HG02798 (cell line): ENCODE results near the gene ACAD9.
"Not testable (repeated sequence)": the region's sequence is repeated elsewhere in the genome, so short reads cannot be mapped to it uniquely, and the experiment has no call there.

Source experiments
- ATAC-seq: cut with Tn5 transposase; IDR thresholded peaks from one replicate; pipeline ENCODE4 v1.9.1; 2021; ENCODE audit warnings: mild to moderate bottlenecking; ENCODE audit not compliant: unreplicated experiment, poor library complexity

The ACAD9 gene

GRCh38 chr3:128884992-128885391, 5.6 kb downstream of the ACAD9 start:
- ATAC-seq = no peak

DNA sequence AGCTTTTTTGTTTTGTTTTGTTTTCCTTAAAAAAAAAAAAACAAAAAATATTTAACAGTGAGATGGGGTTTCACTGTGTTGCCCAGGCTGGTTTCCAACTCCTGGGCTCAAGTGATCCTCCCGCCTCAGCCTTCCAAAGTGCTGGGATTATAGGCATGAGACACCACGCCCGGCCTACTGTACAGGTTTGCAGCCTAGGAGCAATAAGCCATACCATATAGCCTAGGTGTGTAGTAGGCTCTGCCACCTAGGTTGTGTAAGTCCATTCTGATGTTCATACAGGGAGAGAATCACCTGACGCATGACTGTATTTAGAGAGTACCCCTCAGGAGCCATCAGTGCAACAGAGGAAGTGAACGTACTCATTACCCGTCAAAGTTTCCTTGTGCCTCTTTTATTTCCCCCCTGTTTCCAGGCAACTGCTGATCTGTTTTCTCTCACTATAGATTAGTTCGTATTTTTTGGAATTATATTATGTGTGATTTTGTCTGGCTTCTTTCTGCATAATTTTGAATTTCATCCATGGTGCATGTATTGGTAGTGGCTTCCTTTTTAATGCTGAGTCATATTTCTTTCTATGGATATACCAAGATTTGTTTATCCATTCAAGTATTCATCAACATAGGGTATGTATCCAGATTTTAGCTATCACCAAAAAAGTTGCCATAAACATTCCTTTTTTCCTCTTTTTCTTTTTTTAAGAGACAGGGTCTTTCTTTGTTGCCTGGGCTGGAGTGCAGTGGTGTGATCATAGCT, 9.9 kb downstream of the ACAD9 start:
- no peak for ATAC-seq

GRCh38 chr3:128895843-128896697, 16.6 kb downstream of the ACAD9 start:
- ATAC-seq = no peak

DNA sequence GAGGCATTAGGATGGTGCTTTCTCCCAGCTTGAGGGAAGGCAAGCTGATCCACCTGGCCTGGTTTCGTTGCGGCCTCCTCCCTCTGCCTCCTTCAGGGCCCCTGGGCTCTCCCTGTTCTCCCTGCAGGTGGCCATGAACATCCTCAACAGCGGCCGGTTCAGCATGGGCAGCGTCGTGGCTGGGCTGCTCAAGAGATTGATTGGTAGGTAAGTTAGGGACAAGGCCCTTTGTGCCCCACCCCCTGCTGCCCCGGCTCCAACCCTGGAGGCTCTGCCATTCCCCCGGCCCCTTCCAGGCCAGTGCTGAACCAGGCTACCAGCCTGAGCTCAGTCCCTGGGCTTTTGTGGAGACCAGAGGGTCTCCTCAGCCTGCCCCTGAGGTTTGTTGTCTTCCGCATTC, 23.0 kb downstream of the ACAD9 start:
- ATAC-seq = no peak

- ATAC-seq = no peak
These were observed 24.1 kb downstream of the ACAD9 start for GRCh38 chr3:128903501-128903900.

GRCh38 chr3:128906031-128906803, 26.8 kb downstream of the ACAD9 start:
- no peak for ATAC-seq

GRCh38 chr3:128906804-128907525, 27.5 kb downstream of the ACAD9 start:
- ATAC-seq = no peak

GRCh38 chr3:128907706-128908445, 28.5 kb downstream of the ACAD9 start:
- no peak for ATAC-seq

DNA sequence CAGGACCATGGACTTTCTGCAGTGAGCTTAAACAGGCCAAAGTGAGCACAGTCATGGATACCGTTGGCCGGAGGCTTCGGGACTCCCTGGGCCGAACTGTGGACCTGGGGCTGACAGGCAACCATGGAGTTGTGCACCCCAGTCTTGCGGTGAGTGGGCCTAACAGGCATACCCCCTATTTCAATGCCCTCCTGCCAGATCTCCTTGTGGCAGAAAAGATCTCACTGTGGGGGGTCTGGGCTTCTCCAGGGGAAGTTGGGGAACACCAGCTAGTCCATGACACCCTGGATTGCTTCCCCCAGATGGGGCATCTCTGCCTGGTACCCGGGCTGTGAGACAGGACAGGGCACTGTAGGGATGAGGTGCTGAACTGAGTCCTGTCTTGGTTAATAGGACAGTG, 29.5 kb downstream of the ACAD9 start:
- ATAC-seq = no peak

GRCh38 chr3:128910006-128910405, 30.6 kb downstream of the ACAD9 start:
- no peak for ATAC-seq

DNA sequence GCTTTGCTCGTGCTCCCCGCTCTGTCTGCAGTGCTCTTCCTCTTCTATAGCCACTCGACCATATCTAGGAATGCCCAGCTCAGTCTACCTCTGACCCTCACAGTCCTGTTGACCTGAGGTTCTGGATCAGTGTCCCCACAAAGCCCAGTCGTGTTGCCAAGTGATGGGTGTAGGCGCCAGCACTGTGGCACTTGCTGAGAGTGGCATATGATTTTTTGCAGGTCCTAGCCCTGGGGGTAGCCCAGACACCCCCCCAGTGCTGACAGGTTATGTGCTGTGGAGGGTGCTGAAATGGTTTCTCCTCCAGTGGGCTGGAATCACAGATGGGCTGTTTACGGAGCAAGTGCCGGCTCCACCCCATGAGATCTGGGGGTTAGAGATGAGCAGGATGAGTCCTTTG, 32.5 kb downstream of the ACAD9 start:
- ATAC-seq = no peak

DNA sequence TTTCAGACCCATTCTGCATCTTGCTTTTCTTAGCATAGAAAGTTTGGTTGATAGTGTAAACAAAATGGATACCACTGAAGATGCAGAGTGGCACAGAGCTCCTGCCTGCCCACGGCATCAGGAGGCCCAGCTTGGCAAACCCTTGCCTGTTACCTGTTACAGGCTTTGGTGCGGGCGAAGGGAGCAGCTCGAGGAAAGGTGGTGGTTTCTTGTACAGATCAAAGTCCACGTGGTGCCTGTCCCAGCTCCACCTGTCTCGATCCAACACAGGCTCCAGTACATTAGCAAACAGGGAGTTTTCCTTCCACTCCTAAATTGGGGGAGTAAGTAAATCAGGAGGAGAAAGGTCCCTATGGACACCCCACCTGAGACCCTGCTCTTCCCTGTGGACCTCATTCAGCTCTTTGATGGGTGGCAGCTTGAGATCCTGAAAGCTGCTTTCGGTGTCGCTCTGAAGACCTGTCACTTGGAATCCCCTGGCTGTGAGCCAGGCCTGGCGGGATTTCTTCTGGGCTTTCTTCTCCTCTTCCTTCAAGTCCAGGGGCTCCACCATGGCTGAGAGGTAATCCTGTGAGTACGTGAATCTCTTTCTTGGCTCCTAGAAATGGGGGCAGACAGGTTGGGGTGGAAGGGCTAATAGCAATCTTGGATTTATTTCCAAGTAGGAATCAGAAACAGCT, 35.7 kb downstream of the ACAD9 start:
- ATAC-seq = no peak

GRCh38 chr3:128917291-128917690, 37.9 kb downstream of the ACAD9 start:
- ATAC-seq = no peak

DNA sequence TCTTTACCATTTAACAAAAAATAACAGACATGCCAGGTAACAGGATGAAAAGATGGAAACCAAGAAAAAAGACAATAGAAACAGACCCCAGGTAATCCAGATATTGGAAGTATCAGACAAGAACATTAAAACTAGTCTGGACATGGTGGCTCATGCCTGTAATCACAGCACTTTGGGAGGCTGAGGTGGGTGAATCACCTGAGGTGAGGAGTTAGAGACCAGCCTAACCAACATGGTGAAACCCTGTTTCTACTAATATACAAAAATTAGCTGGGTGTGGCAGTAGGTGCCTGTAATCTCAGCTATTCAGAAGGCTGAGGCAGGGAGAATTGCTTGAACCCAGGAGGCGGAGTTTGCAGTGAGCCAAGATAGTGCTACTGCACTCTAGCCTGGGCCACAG, 40.6 kb downstream of the ACAD9 start:
- no peak for ATAC-seq

GRCh38 chr3:128922804-128923459, 43.5 kb downstream of the ACAD9 start:
- ATAC-seq = no peak

- ATAC-seq = no peak
These were observed 44.2 kb downstream of the ACAD9 start for GRCh38 chr3:128923576-128923975.

- ATAC-seq = not testable (repeated sequence)
These were observed 44.6 kb downstream of the ACAD9 start for GRCh38 chr3:128923986-128924385.

DNA sequence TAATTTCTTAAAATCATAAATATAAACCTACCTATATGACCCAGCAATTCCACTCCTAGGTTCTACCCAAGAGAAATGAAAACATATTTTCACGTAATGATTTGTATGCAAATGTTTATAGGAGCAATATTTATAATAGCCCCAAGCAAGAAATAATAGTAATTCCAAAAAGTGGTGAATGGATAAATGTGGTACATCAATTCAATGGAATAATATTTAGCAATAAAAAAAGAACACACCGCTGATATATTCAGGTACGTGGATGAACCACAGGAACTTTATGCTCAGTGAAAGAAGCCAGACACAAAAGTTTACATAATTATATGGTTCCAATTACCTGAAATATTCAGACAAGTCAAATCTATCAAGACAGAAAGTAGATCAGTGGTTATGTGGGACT, 49.9 kb downstream of the ACAD9 start:
- no peak for ATAC-seq

DNA sequence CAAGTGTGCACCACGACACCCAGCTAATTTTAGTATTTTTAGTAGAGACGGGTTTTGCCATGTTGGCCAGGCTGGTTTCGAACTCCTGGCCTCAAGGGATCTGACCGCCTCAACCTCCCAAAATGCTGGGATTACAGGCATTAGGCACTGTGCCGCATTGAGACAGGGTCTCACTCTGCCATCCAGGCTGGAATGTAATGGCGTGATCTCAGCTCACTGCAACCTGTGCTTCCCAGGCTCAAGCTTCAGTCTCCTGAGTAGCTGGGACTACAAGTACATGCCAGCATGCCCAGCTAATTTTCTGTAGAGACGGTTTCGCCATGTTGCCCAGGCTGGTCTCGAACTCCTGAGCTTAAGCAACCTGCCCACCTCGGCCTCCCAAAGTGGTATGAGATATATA, 51.6 kb downstream of the ACAD9 start:
- ATAC-seq = no peak
